GM12864 (cell line): ENCODE data around the gene EPS8L3.

Experiments
- DNase-seq: peaks from one replicate; pipeline ENCODE4 v3.0.0-alpha.2; 2011; ENCODE audit warnings: low read depth
- H3K4me3 ChIP-seq: 2 replicates; pipeline ENCODE4 v1.5.1; 2011; ENCODE audit warnings: mild to moderate bottlenecking, low read depth, low read length, control low read depth
- TF ChIP-seq, protein P1 (sequence below): IDR thresholded peaks from 2 replicates; pipeline ENCODE4 v1.5.1; 2011; ENCODE audit warnings: low read depth, mild to moderate bottlenecking, moderate library complexity, low read length, control low read depth, inconsistent platforms; ENCODE audit errors: missing control alignments

Gene EPS8L3

DNA sequence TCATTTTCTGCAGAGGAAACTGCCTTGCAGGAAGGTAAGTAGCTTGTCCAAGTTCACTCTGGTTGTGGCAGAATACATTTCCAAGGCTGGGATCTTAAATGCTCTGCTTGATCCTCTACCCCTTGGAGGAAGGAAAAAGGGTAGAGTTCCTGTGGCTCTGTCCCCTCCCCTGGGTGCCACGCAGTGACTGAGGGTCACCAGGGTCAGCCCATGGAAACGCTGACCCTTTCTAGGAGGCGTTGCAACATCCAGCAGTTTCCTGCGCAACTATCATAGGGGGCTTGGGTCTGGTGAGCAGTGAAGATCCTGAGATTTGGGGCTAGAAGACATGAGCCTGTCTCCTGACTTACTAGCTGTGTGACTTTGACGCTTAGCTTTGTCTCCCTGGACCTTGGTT lies 29.4 kb upstream of the EPS8L3 start:
- no peak overlapping the region for H3K4me3 ChIP-seq
- TF ChIP-seq, protein P1, sequence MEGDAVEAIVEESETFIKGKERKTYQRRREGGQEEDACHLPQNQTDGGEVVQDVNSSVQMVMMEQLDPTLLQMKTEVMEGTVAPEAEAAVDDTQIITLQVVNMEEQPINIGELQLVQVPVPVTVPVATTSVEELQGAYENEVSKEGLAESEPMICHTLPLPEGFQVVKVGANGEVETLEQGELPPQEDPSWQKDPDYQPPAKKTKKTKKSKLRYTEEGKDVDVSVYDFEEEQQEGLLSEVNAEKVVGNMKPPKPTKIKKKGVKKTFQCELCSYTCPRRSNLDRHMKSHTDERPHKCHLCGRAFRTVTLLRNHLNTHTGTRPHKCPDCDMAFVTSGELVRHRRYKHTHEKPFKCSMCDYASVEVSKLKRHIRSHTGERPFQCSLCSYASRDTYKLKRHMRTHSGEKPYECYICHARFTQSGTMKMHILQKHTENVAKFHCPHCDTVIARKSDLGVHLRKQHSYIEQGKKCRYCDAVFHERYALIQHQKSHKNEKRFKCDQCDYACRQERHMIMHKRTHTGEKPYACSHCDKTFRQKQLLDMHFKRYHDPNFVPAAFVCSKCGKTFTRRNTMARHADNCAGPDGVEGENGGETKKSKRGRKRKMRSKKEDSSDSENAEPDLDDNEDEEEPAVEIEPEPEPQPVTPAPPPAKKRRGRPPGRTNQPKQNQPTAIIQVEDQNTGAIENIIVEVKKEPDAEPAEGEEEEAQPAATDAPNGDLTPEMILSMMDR = no peak
- no peak for DNase-seq

DNA sequence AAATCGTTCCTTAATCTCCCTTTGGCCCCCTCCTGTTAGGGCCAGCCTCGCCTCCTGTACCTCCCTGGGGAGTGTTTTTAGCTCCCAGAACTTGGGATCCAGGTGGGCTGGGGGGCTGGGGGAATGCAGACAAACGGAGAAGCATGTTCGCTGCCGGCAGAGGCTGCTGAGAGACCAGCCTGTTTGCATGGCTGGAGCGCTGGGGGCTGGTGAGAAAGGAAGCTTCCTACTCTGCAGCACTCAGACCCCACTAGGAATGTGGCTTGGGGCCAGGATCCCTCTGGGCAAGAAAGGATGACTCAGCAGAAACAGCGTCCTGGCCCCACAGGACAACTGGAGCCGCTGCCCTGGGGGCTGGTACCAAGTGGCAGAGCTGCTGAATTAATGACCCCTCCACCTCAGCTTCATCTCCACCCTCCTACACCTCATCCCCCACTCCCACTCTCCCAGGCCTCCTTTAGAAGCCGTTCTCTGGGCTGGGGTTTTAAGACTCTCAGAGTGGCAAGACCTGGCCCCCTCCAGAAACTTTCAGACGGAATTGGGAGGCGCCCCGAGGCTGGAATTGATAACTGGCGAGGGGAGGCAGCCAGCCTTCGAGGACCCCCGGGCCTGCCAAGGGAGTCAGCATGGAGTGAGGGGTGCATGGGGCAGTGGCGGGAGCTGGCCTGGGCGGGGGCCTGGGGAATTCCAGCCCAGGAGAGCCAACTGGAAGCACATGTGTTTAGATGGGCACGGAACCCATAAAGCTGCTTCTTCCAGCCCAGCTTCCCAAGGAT lies 28.5 kb upstream of the EPS8L3 start:
- DNase-seq = no peak
- H3K4me3 ChIP-seq = no peak overlapping the region

DNA sequence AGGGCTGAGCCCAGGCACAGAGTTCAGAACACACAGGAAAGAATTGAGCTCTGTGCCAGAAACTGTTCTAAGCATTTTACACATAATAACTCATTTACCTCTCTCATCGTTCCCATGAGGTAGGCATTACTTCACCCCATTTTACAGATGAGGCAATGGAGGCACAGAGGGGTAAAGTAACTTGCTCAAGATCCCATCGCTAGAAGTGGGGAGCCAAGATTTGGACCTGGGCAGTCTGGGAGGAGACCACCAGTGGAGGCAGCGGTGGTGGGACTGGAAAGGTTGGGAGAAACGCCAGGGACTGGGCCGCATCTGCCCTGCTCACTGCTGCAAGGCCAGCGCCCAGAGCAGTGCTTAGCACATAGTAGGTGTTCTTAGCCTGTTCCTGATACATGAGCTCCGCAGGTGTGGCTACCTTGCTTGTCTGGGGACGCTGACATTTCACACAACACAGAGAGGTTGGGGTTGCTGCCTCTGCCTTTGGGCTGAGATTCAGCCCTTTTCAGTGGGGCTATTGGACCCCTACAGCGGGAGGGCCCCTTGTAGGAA lies 27.8 kb upstream of the EPS8L3 start:
- no peak for DNase-seq
- TF ChIP-seq, protein P1 = no peak
- no peak overlapping the region for H3K4me3 ChIP-seq

More for the DNA sequence above, 28.5 kb upstream of the EPS8L3 start:
- TF ChIP-seq, protein P1 = no peak

DNA sequence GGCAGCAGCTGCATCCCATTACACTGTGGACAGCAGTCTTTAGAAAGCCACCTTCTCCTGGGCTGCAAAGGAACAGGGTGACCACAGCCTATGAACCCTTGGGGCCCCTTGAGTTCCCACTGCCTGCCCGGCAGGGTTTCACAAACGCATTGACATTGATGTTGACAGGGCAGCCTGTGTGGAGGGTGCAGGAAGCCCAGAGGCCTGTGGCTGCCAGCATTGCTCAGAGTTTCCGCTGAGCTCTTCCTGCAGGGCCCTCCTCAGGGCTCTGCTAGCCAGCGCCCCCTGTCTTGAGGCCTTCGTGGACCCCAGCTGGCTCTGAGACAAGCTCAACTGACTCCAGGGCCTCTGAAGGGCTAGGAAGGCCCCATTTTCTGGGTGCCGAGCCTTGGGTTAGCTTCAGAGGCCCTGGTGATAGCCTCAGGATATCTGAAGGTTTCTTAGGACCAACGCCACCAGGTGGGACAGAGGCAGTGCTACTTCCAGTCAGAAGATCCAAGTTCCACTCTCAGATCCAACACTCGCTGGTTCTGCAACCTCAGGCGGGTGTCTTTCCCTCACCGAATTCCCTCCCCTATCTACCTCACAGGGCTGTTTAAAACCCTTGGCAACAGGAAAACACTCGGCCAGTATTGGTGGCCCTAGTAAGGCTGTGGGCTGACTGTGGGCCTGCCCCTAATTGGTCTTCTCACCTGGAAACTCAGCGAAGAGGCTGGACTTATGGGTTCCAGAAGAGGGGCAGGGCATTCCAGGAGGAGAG lies 27.2 kb upstream of the EPS8L3 start:
- DNase-seq = peak; percentile 16
- no peak overlapping the region for H3K4me3 ChIP-seq
- TF ChIP-seq, protein P1 = peak; percentile 28

DNA sequence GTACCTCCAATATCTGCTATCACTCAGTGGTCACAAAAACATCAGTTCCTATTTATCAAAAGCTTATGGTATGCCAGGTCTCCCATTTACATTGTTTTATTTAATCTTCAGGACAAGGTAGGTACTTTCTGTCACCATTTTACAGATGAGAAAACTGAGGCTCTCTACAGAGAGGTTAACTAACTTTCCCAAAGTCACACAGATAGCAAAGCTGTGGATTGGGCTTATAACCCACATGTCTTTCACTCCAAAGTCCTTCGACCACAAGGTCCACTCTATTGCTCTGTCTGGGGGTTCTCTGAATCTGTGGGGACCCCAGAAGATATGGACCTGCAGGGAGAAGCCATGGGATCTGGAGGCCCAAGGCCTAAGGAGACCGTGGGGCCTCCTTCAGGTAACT lies 26.6 kb upstream of the EPS8L3 start:
- TF ChIP-seq, protein P1 = no peak
- no peak for DNase-seq
- H3K4me3 ChIP-seq = no peak overlapping the region

DNA sequence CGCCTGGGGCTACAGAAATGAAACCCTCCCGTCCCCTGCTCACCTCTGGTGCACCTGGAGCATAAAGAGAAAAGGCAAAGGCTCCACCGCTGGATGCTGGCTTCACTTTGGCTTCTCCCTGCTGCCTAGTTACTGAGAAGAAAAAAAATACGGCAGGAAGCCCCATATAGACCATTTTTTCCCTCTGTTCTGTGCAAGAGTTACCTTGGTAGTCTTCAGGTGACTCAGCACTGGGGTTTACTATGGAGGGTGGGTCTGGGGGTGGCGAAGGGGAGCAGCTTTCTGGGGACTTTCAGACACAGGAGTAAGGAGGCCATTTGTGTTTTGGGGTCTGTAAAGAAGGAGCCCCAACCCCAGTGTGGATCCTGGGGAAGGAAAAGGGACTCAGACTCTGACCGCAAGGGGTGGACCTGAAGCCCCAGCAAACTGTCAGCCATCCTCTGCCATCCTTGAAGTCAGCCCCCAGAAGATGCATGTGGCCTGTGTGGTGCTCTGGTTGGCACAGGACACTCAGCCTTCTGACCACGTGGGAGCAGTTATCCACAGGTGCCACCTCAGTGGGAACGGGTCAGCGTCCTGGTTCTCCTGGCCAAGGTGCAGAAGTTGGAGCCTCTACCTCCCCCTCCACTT lies 25.9 kb upstream of the EPS8L3 start:
- no peak for DNase-seq
- TF ChIP-seq, protein P1 = no peak
- H3K4me3 ChIP-seq = no peak overlapping the region
